Superior temporal gyrus (tissue), 1 donor: Measurements from ENCODE around the gene SLC25A28.
"Not testable (repeated sequence)": the region's sequence is repeated elsewhere in the genome, so short reads cannot be mapped to it uniquely, and the experiment has no call there.

Experiments used
- DNase-seq: peaks from one replicate; pipeline ENCODE4 v3.0.0-alpha.2; 2016; ENCODE audit errors: extremely low spot score

Gene SLC25A28

DNA sequence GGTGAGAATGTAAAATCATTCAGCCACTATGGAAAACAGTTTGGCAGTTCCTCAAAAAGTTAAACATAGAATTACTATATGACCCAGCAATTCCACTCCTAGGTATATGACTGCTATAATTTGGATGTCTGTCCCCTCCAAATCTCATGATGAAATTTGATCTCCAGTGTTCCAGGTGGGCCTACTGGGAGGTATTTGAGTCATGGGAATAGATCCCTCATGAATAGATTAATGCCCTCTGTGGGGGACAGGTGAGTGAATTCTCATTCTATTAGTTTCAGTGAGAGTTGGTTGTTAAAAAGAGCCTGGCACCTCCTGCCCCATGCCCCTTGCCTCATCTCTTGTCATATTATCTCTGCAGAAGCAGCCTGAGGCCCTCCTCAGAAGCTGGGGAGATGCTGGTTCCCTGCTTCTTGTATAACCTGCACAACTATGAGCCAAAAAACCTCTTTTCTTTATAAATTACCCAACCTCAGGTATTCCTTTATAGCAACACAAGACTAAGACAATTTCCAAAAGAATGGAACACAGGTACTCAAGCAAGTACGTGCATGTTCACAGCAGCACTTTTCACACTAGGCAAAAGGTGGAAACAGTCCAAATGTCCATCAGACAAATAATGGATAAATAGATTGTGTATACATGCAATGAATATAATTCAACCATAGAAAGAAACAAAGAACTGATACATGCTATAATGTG, 8.8 kb upstream of the SLC25A28 start:
- DNase-seq, result no peak

DNA sequence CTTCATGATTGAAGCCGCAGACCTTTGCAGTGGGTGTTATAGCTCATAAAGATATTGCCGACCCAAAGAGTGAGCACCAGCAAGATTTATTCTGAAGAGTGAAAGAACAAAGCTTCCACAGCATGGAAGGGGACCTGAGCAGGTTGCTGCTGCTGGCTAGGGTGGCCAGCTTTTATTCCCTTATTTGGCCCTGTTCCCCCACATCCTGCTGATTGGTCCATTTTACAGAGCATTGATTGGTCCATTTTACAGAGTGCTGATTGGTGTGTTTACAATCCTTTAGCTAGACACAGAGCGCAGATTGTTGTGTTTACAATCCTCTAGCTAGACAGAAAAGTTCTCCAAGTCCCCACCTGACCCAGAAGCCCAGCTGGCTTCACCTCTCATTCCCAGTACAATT, 4.9 kb upstream of the SLC25A28 start:
- not testable (repeated sequence) for DNase-seq

DNA sequence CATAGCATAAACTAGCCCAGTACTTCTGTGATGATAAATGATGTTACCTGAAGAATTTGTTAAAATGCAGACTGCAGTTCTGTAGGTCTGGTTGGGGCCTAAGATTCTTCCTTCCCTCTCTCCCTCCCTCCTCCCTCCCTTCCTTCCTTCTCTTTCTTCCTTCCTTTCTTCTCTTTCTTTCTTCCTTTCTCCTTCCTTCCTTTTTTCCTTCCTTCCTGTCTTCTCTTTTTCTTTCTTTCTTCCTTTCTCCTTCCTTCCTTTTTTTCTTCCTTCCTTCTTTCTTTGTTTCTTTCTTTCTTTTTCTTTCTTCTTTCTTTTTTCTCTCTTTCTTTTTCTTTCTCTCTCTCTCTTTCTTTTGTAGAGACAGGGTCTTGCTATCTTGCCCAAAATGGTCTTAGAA, 3.7 kb upstream of the SLC25A28 start:
- DNase-seq, result no peak

DNA sequence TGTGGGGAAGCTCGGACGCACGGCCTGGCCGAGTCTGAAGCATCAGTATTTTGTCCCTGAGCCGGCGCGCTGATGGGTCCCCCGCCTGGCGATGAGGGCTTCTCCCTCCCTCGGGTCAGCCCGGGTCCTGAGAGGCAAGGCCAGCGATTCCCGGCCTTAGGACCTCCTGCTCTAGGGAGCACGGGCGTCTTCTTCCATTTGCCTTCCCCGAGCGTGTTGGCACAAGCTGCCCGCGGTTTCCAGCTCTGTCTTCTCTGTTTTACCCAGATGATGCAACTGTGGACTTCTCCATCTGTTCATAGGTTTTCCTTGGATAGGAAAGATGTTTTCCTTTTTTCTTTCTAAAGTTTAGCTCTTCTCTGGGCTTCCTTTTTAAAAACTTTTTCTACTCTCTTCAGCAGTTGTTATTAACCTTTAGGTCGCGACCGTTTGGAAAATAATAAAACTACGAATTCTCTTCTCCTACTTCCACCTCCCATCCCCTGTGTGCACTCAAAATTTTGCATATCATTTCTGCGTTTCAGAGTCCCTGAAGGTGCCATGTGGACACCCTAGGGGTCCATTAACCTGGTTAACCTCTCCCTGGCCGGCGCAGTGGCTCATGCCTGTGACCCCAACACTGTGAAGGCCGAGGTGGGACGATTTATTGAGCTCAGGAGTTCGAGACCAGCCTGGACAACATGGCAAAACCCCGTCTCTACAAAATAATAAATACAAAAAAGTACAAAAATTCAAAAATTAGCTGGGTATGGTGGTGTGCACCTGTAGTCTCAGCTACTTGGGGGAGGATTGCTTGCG, 1.4 kb upstream of the SLC25A28 start:
- DNase-seq, result no peak

DNA sequence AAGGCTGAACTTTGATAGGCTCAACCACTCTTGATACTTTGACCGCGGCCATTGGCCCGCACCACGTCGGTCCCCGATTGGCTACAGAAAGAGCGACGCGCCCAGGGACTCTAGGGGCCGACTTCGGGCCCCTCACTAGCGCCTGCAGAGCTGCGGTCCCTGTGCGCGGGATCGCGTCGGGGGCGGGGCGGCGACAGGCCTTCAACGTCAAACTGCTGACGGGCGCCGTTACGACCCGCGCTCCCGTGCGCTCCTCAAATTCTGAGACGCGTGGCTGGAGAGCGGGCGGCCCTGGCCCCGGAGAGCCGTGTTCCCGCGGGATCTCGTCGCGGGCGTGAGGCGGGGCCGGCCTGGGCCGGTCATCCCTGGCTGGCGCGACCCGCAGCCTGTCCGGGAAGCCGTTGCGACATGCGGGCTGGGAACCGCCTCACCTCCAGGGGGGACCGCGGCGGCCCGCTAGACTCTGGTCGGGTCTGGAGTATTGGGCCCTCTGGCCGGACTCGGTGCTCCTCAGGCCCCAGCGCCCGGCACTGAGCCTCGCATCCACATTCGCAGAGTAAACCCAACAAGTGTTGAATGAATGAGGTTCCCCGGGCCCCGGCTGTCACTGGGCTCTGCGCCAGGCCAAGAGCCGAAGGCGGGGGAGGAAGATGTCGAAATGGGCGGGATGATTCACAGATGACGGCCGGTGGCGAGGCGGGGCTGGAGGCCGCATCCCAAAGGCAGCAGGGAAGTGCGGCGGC, 643 bp upstream of the SLC25A28 start:
- DNase-seq, result peak; percentile 100

DNA sequence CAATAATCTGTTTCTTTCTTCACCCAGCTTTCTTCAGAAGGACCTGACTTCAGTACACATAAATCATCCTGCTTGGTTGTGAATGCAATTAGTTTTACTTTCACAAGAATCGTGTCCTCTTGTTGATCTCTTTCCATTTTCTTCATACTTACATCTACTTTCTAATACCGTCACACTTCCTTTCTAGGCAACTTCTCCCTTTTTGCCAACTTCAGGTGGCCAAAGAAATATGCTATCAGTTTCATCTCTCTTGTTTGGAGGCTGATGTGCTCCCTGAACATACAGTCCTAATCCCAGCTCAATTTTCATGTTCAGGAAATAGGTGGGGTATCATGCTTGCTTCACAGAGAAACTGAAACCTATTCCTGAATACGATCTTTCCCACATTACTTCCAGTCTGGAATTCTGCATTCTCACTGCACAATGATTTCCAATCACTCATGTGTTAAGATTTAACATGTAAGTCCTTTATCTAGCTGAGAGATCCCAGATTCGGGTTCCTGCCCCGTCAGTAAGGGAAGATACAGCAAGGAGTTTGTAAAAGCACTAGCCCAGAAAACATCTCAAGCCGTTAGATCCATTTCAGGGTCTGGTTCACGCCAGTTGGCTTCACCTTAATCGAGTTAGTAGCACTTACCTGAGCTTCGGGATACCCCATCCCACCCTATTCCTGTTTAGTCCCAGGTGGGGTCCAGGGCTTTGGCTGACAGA, 994 bp downstream of the SLC25A28 start:
- DNase-seq, result no peak

DNA sequence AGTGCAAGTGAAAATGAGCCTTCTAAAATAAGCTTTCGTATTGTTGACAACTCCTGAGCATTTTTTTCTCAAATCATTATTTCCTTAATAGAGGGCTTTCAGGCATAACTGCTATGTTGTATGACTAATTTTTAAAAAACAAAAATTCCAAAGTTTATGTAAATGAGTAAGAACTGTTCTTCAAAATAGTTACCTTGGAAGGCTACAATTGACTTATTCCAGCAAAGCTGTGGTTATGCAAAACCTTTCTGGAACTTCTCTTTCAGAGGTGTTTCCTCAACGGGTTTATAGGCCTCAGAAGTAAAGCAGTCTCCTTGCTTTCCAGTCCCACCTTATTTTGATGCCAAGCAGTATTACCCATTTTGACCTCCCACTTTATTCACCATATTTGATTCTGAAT, 2.5 kb downstream of the SLC25A28 start:
- no peak for DNase-seq

DNA sequence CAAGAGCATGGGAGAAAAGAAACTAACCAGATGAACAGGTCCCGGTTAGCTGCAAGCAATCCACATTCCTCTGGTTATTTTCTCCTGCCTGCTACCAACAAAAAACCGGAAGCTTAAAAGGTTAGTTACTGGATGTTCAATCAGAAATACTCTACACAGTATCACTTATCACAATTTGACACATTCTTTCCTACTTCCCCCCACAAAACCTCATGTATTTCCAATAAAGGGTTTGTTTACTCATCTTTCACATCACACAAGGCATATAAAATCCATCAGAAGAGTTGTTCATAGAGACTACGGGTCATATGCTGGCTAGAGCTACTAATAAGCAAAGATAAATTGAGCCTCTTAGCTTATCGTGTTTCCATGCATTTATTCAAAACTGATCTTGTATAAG, 4.8 kb downstream of the SLC25A28 start:
- DNase-seq, result no peak

DNA sequence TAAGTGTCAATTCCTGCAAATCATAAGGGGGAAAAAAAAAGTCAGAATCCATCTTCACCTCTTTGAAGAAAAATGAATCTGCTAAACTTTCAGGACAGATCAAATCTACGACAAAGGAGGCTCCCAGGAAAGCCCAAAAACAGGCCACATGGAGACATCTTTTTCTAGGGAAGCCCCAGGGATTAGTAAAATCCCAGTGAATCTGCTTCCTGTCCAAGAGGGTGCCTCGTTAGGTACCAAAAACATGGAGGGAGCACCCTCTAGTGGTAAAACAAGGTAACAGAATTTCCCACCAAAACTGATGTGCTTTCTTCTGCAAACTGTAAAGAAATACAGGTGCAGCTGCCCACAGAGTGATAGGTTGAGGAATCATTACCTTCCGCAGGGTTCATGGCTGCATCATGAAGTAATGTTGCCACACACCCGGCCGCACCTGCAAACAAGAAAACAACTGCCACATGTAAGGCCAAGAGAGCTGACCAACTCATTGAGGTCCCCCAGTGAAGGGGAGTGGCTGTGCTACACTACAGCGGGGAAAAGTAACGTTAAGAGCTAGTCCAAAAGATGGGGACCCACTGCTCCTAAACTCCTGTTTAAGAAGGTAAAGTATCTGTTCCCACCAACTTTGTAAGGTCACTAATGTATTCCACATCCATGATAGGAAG, 7.9 kb downstream of the SLC25A28 start:
- peak; percentile 85 for DNase-seq

DNA sequence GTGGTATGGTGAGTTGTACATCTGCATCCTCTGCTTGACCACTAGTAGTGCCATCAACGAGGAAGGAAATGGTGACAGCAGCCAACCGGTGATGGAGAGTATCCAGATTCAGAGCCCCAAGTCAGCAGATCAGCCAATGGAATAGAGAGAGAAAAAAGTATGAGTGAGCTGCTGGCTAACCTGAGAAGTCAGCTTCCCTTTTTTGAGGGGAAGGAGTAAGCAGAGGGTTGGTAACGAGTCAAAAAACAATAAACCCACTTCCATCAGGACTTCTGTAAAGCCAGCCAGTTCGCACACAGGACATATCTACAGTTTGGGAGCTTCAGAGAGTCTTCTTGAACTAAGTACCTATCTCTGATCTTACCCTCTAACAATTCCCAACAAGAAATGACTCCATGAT, 8.9 kb downstream of the SLC25A28 start:
- no peak for DNase-seq

DNA sequence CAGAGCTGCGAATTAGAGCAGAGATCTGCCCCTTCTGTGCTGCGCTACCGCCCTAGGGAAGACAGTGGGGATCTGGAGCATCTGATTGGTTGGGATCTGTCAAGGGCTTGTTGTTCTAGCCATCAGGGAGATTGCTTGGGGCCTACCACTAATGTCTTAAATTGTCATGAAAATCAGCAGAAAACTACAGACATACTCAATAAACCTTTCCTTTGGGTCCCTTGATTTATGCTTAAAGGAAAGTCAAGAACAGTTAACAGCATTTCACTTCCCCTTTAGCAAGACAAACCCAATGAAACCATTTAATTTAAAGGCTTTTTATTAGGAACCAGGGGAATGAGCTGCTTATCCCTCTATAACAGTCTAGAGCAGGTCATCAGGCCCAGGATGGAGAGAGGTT, 10.0 kb downstream of the SLC25A28 start:
- no peak for DNase-seq

DNA sequence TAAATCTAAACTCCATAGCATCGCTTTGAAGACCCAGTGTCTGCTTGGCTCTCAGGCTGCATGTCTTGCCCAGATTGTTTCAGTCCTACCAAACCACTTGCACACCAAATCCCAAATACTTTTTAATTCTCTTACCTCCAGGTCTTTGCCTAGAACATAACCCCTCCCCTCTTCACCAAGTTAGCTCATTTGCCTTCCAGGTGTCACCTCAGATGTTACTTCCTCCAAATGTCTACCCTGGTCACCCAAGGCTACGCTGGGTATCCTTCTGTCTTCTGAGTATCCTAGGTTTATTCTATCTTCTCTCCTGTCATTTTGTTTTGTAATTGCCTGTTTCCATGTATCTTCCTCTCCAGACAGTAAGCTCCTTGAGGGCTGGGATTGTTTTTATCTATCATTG, 11.1 kb downstream of the SLC25A28 start:
- no peak for DNase-seq

DNA sequence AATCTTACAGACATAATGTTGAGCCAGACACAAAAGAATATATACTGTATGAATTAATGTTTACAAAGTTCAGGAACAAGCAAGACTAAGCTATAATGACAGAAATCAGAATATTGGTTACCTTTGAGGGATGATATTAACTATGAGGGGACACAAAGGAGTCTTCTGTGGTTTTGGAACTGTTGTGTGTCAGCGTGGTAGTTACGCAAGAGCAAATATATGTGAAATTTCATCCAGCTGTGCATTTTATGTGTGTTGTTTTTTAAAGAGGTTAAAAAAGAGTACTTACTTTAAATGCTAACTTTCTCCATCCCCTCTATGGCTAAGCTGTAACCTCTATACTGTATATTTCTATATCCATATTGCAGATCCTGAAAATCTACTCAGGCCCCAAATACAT, 14.9 kb downstream of the SLC25A28 start:
- no peak for DNase-seq

DNA sequence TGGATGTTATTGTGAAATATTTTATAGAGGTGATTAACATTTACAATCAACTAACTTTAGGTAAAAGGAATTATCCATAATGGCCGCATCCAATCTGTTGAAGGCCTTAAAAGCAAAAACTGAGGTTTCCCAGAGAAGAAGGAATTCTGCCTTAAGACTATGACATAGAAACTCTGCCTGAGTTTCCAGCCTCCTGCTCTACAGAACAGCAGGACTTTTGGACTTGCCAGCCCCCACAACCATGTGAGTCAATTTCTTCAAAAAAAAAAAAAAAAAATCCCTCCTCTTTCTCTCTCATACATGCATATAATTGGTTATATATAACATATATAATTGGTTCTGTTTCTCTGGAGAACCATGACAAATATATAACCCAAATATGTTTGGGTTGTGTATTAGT, 15.4 kb downstream of the SLC25A28 start:
- DNase-seq, result no peak

DNA sequence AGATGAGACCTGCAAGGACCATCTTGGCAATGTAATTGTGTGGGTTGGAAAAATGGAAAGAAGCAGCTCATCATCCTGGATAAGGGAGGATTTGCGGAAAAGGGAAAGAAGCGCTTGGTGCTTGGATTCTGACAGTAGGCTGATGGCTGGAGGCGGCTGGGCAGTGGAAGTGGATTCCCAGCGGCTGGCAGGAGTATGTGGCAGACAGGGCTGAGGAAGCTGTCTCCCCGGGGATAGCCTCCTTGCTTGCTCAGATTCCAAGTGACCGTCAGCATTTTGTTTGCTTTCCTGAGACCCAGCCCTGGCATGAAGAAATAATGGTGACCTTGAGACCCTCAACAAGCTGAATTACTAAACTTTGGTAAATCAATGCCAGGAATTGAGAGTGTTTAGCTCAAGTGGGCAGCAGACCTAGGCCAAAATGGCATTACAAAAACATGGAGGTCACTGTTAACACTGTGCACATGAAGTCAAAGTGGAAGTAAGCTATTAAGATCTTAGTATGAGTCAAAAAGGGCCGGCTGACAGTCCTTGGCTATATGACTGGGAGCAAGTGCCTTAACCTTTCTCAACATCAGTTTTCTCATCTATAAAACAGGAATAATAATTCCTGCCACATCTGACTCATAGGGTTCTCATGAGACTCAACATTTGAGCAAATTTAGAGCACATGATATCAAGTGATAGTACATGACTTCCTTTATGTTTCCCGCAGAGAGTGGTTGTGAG, 21.3 kb downstream of the SLC25A28 start:
- DNase-seq, result no peak

DNA sequence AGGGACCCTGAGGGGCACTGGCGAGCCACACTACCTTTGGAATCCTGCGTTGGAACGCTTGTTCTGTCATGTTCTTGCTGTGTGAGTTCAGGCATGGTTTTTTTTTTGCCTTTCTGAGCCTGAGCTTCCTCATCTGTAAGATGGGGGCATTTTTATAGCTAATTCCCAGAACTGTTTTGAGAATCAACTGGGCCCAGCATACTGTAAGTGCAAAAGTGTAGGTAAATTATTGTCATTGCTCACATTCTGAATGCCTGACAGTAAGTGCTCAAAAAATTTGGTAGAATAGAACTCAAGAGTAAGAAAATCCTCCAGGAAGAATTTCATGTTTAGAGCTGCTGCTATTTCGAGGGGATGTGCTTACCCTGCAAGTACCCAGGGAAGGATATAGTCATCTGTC, 22.2 kb downstream of the SLC25A28 start:
- DNase-seq, result no peak

DNA sequence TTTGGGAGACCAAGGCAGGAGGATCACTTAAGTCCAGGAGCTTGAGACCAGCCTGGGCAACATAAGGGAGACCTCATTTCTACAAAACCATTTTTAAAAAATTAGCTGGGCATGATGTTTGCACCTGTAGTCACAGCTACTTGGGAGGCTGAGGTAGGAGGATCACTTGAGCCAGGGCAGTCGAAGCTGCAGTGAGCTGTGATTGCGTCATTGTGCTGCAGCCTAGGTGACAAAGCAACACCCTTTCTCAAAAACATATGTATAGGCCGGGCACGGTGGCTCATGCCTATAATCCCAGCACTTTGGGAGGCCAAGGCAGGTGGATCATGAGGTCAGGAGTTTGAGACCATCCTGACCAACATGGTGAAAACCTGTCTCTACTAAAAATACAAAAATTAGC, 23.5 kb downstream of the SLC25A28 start:
- not testable (repeated sequence) for DNase-seq

DNA sequence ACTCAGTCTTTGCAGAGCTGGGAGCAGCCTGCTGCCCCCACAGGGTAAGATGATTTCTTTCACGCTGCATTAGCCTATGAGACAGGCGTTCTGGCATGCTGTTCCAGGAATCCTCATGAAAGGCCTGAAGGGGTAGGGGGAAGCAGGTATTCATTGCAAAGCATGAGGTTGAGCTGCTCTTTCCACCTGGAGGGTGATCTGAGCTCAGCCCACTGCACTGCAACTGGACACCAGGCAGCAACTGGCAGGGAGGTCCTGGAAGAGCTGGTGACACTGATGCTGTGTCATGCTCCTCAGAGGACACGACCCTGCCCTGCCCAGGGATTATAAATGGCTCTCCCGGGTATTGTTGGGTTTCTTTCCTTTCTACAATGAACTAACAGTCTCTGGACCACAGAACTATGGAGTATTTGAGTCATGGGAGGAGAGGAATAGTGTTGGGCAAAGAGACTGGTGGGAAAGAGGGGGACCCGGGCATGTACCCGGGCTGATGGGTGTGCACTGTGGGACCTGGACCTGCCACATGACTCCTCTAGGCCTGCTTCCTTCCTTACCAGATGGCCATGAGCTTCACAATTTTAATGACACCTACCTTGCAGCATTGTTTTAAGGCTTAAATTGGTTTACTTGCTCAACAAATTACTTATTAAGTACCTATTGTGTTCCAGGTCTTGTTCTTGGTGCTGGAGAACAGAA, 24.3 kb downstream of the SLC25A28 start:
- no peak for DNase-seq

DNA sequence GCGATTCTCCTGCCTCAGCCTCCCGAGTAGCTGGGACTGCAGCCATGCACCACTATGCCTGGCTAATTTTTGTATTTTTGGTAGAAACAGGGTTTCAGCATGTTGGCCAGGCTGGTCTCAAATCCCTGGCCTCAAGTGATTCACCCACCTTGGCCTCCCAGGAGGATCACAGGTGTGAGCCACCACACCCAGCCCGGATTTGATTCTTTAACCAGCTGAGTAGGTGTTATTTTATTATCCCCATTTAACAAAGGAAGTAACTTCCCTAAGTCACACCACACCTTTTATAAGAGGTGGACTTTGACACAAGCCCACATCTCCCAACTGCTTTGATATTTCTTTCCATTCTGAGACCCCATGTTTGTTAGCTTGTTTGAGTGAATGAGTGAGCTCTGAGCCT, 25.0 kb downstream of the SLC25A28 start:
- no peak for DNase-seq

DNA sequence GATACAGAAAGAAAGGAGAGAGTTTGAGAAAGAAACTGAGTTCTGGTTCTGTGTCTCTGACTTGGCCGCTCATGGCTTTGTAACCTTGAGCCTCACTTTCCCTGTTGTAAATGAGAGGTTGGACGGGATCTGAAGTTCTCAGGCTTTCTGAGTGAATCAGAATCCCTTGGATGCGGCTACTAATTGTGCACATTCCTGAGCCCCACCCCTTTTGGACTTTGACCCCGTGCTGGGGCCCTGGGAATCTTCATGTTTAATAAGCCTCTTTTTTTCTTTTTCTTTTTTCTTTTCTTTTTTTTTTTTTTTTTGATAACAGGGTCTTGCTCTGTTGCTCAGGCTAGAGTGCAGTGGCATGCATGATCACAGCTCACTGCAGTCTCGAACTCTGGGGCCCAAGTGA, 26.9 kb downstream of the SLC25A28 start:
- DNase-seq, result no peak
